Fibroblast of lung (primary cell): ENCODE results near the gene CNST.

Source experiments
- EZH2 ChIP-seq: IDR thresholded peaks from 2 replicates; pipeline ENCODE4 v1.5.1; 2012; ENCODE audit warnings: low read length, control low read depth, mild to moderate bottlenecking; ENCODE audit errors: missing control alignments
- TF ChIP-seq, protein P1 (sequence below), 2 donors: IDR thresholded peaks in 1 of 2; conservative IDR thresholded peaks in 1 of 2; 1 replicate in 1 of 2; 2 replicates in 1 of 2; pipeline ENCODE4 v1.5.1; 2011 to 2012; ENCODE audit warnings: low read length in 2 of 2, control low read depth in 1 of 2, inconsistent platforms in 1 of 2, low read depth in 1 of 2, mild to moderate bottlenecking in 1 of 2

DNA sequence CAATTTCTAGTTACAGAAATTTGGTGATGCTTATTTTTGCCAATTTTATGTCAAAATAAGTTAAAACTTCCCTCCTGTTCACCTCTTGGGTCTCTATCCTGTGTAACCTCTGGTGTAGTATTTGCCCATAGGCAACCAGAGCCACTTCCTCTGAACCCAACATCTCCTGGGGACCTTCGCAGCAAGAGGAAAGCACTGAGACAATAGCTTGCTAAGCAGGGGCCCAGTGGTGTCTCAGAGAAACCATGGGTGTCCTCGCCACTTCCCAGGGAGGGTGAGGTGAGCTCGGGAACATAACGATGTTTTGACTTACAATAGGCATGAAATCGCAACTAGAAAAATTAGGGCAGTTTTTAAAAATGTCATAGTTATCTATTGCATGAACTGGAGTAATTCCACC lies 101.5 kb downstream of the CNST start:
- TF ChIP-seq, protein P1, sequence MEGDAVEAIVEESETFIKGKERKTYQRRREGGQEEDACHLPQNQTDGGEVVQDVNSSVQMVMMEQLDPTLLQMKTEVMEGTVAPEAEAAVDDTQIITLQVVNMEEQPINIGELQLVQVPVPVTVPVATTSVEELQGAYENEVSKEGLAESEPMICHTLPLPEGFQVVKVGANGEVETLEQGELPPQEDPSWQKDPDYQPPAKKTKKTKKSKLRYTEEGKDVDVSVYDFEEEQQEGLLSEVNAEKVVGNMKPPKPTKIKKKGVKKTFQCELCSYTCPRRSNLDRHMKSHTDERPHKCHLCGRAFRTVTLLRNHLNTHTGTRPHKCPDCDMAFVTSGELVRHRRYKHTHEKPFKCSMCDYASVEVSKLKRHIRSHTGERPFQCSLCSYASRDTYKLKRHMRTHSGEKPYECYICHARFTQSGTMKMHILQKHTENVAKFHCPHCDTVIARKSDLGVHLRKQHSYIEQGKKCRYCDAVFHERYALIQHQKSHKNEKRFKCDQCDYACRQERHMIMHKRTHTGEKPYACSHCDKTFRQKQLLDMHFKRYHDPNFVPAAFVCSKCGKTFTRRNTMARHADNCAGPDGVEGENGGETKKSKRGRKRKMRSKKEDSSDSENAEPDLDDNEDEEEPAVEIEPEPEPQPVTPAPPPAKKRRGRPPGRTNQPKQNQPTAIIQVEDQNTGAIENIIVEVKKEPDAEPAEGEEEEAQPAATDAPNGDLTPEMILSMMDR (conservative IDR thresholded peaks at IDR 0.05 in 1 of 2, IDR thresholded peaks at IDR 0.05 in 1 of 2; ENCODE audit: low read depth in 1 of 2, low read length in 2 of 2): no peak
- no peak for TF ChIP-seq EZH2
